Stomach smooth muscle (tissue), 2 donors: ENCODE measurements around the gene SIX3.

ENCODE experiments used
- H3K27ac ChIP-seq: one replicate; pipeline ENCODE4 v1.7.0; 2013; ENCODE audit warnings: mild to moderate bottlenecking, low read length, inconsistent platforms
- H3K27me3 ChIP-seq, 2 donors: one replicate each; pipeline ENCODE4 v1.7.0; 2013; ENCODE audit warnings: low read length in 2 of 2; ENCODE audit not compliant: insufficient read depth in 2 of 2, control insufficient read depth in 1 of 2
- H3K36me3 ChIP-seq, 2 donors: one replicate each; pipeline ENCODE4 v1.7.0; 2013; ENCODE audit warnings: low read length in 2 of 2; ENCODE audit not compliant: control insufficient read depth in 2 of 2, insufficient read depth in 2 of 2
- H3K4me1 ChIP-seq: one replicate; pipeline ENCODE4 v1.7.0; 2013; ENCODE audit warnings: low read length; ENCODE audit not compliant: control insufficient read depth, insufficient read depth
- H3K4me3 ChIP-seq, 2 donors: one replicate each; pipeline ENCODE4 v1.7.0; 2013; ENCODE audit warnings: low read length in 2 of 2
- H3K9ac ChIP-seq, 2 donors: one replicate each; pipeline ENCODE4 v1.7.0; 2013; ENCODE audit warnings: low read length in 2 of 2, mild to moderate bottlenecking in 1 of 2
- H3K9me3 ChIP-seq, 2 donors: one replicate each; pipeline ENCODE4 v1.7.0; 2013; ENCODE audit warnings: low read length in 2 of 2; ENCODE audit not compliant: control insufficient read depth in 2 of 2
- donor health status: healthy.
- donor health status: Pancreatic carcinoma.

SIX3 gene

DNA sequence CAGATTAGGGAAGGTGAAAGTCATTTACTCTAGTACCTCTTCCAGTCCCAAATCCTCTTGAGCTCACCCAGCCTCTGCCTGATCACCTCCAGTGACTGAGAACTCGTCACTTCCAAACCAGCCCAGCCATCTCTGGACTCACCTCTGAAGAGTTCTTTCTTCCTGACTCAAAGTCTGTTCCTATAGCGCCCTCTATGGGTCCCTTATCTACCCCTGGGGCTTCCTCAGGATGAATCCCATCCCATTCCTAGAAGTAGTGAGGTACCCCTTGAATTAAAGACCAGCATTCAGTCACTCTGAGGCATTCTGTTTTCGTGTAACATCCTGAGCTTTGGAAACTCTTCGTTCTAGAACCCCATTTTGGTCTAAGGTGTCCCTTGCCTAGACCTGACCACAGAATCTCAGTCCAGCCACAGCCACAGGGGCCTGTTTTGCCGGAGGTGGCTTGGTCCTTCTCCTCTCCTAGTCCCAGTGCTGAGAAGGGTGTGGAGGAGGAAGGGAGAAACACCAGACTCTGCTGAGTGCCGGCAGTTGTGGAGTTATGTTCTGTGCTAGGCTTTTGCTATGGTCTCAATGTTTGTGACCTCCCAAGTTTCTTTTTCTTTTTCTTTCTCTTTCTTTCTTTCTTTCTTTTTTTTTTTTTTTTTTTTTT is 32.7 kb downstream of the SIX3 start:
- no peaks in the 10 kb centered on the region for H3K36me3 ChIP-seq
- no peaks in the 10 kb centered on the region for H3K9me3 ChIP-seq
- H3K27ac ChIP-seq = no peak overlapping the region
- H3K9ac ChIP-seq = no peak overlapping the region
- H3K4me1 ChIP-seq = no peaks in the 10 kb centered on the region
- no peak overlapping the region for H3K4me3 ChIP-seq
- H3K27me3 ChIP-seq = peaks cover 3 to 17% of the 10 kb centered on the region in 2 donors

DNA sequence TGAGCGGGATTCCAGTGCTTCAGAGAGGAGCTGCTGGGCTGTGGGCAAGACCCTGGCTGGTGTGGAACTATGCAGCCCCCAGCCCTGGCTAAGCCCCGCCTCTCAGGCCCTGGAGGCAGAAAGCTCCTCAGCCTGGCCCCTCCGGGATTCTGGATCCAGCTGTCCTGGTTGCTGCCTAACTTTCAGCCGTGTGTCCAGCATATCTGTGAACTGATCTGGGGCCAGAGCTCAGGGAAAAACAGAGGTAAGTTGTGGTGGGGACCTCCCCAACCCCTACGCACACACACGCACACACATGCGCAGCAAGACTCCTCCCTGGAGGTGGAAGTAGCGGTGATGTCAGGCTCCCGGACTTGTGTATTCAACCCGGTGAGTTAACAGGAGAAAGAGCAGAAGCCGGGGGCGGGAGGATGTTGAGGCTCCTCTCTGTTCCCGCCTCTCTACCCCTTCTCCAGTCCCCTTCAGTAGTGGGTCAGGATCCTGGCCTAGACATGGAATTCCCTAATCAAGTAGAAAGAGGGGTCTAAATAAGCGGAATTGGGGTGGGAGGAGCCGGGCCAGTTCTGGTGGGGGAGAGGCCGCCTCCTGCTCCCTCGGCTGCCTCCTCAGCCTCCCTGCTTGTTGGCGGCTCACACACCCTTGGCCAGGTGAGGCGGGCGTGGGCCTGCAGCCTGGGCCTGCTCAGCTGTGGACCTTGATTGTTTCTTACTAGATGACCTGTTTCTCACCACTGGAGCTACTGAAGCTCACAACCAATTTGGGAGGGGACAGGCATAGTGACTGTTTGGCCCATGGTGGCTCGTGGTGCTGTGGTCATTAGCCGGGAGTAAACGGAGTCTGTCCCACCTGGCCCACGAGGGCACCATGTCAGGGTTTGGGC is 34.3 kb downstream of the SIX3 start:
- H3K27me3 ChIP-seq = peaks cover 0 to 12% of the 10 kb centered on the region in 2 donors
- H3K4me1 ChIP-seq = no peaks in the 10 kb centered on the region
- H3K4me3 ChIP-seq = no peak overlapping the region
- no peaks in the 10 kb centered on the region for H3K36me3 ChIP-seq
- H3K9me3 ChIP-seq = no peaks in the 10 kb centered on the region
- no peak overlapping the region for H3K9ac ChIP-seq
- H3K27ac ChIP-seq = no peak overlapping the region

DNA sequence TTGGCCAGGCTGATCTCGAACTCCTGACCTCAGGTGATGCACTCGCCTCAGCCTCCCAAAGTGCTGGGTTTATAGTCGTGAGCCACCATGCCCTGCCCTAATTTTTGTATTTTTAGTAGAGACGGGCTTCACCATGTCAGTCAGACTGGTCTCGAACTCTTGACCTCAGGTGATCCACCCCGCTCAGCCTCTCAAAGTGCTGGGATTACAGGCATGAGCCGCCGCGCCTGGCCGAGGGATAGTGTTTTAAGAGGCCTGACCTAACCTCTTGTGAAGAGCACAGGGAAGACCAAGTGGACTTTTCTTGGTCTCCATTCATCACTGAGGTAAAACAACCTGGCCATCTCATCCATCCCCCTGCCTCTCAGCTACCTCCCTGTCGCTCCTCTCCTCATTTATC is 38.1 kb downstream of the SIX3 start:
- Histone ChIP-seq H3K36me3 (no peaks in the 10 kb centered on the region), H3K27me3 (peaks cover 0 to 6% of the 10 kb centered on the region in 2 donors), H3K9ac (no peak overlapping the region), H3K9me3 (no peaks in the 10 kb centered on the region), H3K4me1 (peaks cover 3% of the 10 kb centered on the region), H3K4me3 (no peak overlapping the region), H3K27ac (no peak overlapping the region)

DNA sequence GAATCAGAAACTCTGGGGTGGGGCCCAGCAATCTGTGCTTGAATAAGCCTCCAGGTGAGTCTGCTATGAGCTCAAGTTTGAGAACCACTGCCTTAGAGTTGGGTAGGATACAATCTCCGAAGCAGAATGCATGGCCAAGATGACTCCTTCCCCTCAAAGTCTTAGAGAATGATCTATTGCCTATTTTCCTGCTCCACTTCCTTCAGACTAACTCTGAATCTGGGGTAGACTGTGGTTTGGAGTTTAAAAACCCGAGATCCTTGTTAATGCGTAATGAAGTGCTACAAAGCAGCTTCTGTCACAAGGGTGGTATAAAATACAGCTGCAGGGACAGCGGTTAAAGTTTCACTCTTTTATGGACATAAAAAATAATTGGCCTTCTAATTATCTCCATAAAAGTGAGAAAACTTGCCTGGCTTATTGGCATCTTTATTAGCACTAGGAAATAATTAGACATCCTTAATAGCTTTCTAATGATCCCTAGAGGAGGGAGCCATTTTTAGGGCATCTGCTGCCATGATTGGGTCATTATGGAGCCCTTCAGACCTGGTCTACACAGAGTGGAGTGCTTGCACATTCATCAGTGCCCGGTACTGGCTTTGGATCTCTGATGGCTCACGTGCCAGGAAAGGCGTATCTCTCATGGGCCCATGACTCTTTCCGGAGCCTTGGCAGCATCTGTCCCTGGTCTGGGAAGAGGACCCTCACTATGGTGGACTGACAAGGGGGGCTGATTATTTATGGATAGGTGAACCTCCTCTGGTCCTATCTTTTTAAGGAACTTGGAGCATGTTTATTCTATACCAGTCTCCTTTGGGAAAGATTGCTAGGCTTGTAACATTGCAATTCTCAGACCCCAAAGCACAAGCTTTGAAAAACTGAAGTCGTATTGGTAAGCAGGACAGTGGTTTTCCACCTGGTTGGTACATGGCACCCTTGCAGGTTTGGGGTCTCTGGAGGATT is 39.5 kb downstream of the SIX3 start:
- H3K27me3 ChIP-seq = peaks cover 0 to 2% of the 10 kb centered on the region in 2 donors
- H3K9ac ChIP-seq = peak overlapping the region in 1 of 2 donors; percentile 2
- peaks cover 3% of the 10 kb centered on the region for H3K4me1 ChIP-seq

DNA sequence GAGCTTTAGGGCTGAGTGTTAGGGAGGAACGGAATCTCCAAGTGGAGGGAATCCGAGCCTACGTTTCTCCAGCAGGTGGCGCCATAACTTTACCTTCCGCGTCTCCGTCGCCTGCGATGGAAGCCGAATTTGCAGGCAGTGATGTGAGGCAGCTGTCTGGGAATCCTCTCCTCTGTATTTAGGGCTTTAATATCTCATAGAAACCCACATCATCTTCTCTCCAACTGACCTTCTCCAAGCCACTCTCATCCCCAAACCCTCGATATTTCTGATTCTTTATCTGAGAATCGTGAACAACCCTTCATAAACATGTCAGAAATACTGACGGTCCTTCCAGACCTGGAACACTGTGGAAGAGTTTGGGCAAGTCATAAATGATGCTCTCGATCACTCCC is 40.2 kb downstream of the SIX3 start:
- Histone ChIP-seq H3K36me3 (no peaks in the 10 kb centered on the region), H3K4me3 (no peak overlapping the region), H3K9ac (peak overlapping the region in 1 of 2 donors; percentile 2), H3K4me1 (peaks cover 3% of the 10 kb centered on the region), H3K27ac (no peak overlapping the region), H3K27me3 (peaks cover 0 to 2% of the 10 kb centered on the region in 2 donors), H3K9me3 (no peaks in the 10 kb centered on the region)

More for the DNA sequence above, 39.5 kb downstream of the SIX3 start:
- no peaks in the 10 kb centered on the region for H3K36me3 ChIP-seq
- no peak overlapping the region for H3K4me3 ChIP-seq
- H3K27ac ChIP-seq = no peak overlapping the region
- H3K9me3 ChIP-seq = no peaks in the 10 kb centered on the region

DNA sequence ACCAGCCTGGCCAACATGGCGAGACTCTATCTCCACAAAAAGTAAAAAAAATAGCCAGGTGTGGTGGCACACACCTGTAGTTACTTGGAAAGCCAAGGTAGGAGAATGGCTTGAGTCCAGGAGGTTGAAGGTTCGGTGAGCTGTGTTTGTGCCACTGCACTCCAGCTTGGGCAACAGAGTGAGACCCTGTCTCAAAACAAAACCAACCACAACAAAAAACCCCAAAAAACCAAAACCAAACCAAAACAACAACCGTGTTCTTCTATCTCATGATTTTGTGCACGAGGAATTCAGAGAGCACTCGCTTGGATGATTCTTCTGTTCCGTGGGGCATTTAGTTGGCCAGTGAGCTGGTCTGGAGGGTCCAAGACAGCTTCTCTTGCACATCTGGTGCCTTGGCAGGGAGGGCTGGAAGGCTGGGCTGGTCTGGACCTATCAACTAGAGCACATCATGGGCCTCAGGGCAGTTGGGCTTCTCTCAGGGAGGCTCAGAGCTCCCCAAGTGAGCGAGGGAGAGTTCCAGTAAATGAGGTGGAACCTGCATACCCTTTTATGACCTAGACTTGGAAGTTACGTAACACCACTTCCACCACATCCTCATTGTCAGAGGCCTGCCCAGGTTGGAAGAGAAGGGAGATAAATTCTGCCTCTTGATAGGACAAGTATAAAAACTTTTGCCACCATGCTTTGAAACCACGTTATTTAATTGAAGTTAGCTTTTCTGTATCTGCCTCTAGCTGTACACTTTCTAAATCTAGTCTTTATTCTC is 42.5 kb downstream of the SIX3 start:
- peaks cover 0 to 6% of the 10 kb centered on the region in 2 donors for H3K9me3 ChIP-seq
- H3K9ac ChIP-seq = no peak overlapping the region
- no peak overlapping the region for H3K27ac ChIP-seq
- H3K4me1 ChIP-seq = peaks cover 3% of the 10 kb centered on the region
- H3K4me3 ChIP-seq = no peak overlapping the region
- no peaks in the 10 kb centered on the region for H3K27me3 ChIP-seq
- H3K36me3 ChIP-seq = no peaks in the 10 kb centered on the region

DNA sequence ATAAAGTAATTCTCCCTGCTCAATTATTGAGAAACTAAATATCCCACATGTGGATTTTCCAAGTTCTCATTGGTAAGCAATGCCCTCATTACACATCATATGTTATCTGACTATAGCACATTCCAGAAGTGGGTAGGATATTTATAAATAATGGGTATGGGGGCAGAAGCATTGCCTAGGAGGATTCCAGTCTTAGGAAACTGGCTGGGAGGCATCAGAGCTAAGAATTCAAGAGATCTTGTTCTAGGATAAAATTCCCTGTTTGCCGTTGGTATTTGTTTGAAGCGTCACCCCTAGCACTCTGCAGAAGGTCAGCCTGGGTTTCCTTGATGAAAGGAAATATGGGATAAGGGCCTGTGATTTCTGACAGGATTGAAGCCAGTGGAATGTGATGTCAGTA is 47.7 kb downstream of the SIX3 start:
- H3K36me3 ChIP-seq = no peaks in the 10 kb centered on the region
- no peaks in the 10 kb centered on the region for H3K4me1 ChIP-seq
- H3K4me3 ChIP-seq = no peak overlapping the region
- H3K9me3 ChIP-seq = peaks cover 0 to 6% of the 10 kb centered on the region in 2 donors
- H3K27me3 ChIP-seq = no peaks in the 10 kb centered on the region
- no peak overlapping the region for H3K27ac ChIP-seq
- H3K9ac ChIP-seq = no peak overlapping the region

DNA sequence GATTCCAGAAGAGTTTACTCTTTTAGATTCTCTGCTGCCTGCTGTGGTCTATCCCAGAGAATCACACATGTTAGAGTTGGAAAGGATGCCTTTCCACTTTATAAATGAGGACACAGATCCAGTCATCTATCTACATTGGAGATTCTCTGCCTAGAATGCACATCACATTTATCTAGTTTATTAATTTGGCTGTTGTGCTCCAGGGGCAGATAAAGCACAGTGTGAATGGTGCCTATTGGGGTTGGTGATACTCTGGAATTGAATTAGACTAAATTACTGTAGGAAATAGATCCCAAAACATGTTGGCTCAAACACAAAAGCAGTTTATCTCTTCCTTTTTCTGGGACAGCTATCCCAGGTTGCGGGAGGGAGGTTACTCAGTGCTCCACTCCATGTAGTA is 52.9 kb downstream of the SIX3 start:
- Histone ChIP-seq H3K4me1 (no peaks in the 10 kb centered on the region), H3K4me3 (no peak overlapping the region), H3K9me3 (no peaks in the 10 kb centered on the region), H3K27me3 (peaks cover 0 to 2% of the 10 kb centered on the region in 2 donors), H3K27ac (no peak overlapping the region), H3K36me3 (no peaks in the 10 kb centered on the region), H3K9ac (no peak overlapping the region)
